Hippocampal formation (tissue), 2 donors: ENCODE data around the gene DEAF1.
"Not testable (repeated sequence)": the region's sequence is repeated elsewhere in the genome, so short reads cannot be mapped to it uniquely, and the experiment has no call there.

Experiments used
- DNase-seq, 2 donors: peaks; one replicate each; lab custom pipeline; 2025; lab: John Stamatoyannopoulos, UW

Gene DEAF1

GRCh38 chr11:694563-695287 is at the start of gene DEAF1:
Gene DEAF1 (minus strand): TSS chr11:695222. CDS start chr11:695047, 175 bp downstream.
- DNase-seq, result peak; percentile 92 to 97

GRCh38 chr11:742571-743201 is 47.7 kb upstream of the DEAF1 start:
- no peak for DNase-seq

DNA sequence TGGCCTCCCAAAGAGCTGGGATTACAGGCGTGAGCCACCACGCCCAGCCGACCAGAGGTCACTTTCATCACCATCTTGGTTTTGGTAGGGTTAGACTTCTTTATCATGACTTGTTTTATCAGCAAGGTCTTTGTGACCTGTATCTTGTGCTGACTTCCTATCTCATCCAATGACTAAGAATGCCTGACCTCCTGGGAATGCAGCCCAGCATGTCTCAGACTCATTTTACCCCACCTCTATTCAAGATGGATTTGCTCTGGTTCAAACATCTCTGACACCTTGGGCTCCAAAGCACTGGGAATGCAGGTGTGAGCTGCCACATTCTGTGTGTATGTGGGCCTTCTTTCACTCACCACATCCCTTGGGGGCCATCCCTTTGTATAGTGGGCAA is 47.1 kb upstream of the DEAF1 start:
- no peak for DNase-seq

DNA sequence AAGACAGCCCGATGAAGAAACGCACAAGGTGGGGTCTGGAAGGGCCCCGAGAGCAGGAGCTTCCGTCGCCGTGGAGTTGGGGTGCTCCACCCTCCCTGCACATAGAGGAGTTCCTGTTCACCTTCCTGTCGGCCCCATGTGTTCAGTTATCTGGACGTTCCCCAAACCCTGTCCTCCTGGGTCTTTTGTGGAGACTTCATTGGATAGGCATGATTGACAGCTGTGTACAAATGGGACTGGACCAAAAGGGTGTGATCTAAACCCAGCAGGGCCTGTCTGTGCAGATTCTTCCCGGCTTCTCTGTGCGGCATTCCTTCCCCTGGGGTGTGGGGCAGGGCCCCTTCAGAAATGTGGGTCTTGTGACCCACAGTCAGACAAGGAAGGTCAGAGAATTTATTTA is 42.9 kb upstream of the DEAF1 start:
- not testable (repeated sequence) for DNase-seq

DNA sequence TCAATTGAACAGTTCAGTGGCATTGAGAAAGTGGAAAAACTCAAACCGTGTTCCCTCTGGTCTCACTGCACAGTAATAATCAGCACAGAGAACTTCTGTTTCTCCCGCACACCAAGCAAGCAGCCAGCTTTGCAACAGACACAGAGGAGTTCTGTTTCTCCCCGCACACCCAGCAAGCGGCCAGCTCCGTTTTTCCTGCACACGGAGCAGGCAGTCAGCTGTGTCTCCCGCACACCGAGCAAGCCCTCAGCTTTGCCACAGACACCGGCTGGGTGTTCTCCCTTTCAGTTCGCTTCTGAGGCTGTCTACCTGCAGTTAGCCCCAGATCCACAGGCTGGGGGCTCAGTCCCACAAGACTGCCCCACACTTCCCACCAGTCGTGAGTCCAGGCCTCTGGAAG is 42.3 kb upstream of the DEAF1 start:
- peak; percentile 15 to 37 for DNase-seq

GRCh38 chr11:734541-734940 is 39.5 kb upstream of the DEAF1 start:
- not testable (repeated sequence) for DNase-seq

DNA sequence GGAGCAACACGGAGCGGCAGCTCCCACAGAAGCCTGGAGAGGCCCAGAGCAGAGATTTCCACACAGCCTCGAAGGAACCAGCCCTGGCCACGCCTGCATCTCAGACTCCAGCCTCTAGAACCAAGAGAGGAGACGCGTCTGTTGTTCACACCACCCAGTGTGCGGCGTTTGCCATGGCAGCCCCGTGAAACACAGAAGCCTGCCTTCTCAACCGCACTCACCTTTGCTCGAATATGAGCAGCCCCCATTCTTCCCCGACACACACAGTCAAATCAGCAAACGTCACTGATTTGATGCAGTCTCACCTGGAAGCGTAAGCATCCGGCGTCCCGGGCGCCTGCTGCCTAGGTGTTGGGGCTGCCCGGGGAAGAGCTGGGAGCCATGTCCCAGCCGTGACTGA is 38.0 kb upstream of the DEAF1 start:
- no peak for DNase-seq

GRCh38 chr11:729492-730074 is 34.6 kb upstream of the DEAF1 start:
- DNase-seq, result peak; percentile 77 to 90

- DNase-seq, result no peak
Observed at GRCh38 chr11:728901-729491, 34.0 kb upstream of the DEAF1 start.

- DNase-seq, result peak; percentile 26 to 75
Observed at GRCh38 chr11:727859-728748, 33.1 kb upstream of the DEAF1 start.

DNA sequence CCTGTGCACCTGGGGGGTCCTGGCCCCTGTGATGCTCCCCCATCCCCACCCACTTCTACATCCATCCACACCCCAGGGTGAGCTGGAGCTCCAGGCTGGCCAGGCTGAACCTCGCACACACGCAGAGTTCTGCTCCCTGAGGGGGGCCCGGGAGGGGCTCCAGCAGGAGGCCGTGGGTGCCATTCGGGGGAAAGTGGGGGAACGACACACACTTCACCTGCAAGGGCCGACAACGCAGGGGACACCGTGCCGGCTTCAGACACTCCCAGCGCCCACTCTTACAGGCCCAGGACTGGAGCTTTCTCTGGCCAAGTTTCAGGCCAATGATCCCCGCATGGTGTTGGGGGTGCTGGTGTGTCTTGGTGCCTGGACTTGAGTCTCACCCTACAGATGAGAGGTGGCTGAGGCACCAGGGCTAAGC is 32.3 kb upstream of the DEAF1 start:
- no peak for DNase-seq

DNA sequence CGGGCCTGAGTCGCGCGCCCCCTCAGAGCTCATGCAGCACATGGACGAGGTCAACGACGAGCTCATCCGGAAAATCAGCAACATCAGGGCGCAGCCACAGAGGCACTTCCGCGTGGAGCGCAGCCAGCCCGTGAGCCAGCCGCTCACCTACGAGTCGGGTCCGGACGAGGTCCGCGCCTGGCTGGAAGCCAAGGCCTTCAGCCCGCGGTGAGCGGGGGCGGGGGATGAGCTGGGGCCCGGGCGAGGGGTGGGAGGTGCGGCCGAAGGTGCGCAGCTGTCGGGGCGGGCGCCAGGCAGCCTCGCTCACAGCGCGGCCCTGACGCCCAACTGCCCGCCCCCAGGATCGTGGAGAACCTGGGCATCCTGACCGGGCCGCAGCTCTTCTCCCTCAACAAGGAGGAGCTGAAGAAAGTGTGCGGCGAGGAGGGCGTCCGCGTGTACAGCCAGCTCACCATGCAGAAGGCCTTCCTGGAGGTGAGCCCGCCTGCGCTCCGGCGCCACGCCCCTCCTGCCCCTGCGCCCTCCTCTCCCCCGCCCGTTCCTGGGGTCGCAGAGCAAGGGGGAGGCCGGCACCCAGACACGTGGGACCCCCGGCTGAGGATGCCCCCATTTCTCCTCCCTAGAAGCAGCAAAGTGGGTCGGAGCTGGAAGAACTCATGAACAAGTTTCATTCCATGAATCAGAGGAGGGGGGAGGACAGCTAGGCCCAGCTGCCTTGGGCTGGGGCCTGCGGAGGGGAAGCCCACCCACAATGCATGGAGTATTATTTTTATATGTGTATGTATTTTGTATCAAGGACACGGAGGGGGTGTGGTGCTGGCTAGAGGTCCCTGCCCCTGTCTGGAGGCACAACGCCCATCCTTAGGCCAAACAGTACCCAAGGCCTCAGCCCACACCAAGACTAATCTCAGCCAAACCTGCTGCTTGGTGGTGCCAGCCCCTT is 31.5 kb upstream of the DEAF1 start:
- no peak for DNase-seq

DNA sequence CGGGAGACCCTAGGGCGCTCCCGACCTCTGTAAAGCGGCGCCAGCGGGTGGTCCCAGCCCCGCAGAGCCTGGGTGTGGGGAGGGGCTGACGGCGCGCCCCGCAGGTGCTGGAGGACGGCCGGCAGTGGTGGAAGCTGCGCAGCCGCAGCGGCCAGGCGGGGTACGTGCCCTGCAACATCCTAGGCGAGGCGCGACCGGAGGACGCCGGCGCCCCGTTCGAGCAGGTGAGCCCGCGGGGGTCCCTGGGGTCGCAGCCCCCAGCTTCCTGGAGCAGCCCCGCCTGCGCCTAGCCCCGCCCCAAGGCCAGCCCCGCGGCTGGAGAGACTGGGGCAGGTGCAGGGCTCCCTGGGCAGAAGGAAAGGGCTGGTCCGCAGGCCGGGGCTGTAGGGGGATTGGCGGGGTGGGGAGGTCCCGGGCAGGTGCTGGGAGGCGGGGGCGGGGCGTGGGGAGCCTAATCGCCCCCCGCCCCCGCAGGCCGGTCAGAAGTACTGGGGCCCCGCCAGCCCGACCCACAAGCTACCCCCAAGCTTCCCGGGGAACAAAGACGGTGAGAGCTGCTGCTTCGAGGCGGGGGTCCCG is 30.7 kb upstream of the DEAF1 start:
- no peak for DNase-seq

GRCh38 chr11:724778-725386 is 29.9 kb upstream of the DEAF1 start:
- DNase-seq, result no peak

DNA sequence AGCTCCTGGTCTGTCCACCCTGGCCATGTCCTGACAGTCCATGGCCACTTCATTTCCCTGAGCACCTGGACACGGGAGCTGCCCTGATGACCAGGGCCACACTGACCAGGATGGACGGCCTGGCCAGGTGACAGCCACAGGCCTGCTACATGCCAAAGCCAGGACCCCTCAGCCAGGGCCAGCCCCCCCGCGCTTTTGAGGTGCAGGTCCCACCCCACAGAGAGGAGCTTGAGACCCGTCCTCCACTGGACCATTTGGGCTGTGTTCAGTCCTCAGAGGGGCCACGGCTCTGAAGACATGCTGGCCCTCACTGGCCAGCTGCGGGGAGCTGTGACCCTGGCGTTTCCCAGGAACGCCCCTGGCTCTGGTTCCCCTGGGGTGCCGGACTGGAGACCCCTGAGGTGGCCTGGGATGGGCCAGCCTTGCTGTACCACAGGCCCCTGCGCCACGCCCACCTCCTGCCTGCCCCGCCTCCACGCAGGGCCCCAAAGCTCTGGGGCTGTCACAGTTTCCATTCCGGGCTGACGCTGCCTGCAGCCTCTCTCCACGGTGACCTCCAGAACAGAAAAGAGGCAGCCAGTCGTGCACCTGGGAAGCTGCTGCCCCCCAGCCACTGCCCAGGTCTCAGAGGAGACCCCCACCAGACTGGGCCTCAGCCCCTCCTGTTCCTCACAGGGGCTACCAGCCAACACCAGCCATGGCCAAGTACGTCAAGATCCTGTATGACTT is 29.2 kb upstream of the DEAF1 start:
- no peak for DNase-seq

DNA sequence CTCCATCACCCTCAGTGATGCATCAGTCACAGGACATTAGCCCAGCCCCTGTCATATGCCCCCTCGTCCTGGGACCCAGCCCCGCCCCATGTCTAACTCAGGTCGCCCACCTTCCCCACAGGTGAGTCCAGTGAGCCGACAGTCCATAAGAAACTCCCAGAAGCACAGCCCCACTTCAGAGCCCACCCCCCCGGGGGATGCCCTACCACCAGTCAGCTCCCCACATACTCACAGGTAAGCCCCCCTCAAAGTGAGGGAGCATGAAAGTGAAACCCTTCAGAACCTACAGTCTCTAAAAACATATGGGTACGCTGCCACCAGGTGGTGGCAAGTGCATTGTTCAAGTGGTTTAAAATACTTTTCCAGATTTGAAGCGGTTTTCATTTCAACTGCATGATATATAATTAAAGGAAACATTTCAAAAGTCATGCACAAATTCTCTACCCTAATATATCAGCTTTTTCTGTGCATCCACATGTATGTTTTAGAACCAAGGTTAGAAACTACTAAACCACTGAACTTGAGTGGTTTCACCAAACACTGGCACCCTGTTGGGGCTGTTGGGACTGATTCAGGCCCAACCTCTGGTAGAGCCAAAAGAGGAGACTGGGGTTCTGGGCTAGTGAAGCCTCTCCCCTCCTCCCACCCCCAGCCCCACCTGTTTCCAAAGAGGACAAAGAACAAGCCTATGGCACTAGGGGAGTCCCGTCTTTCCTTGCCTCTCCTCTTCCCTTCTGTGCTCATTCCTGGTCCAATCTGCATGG is 28.3 kb upstream of the DEAF1 start:
- DNase-seq, result no peak

GRCh38 chr11:722346-722811 is 27.4 kb upstream of the DEAF1 start:
- DNase-seq, result no peak

- no peak for DNase-seq
Observed at GRCh38 chr11:721741-722345, 26.8 kb upstream of the DEAF1 start.
